NCI-H524 (cell line): Measurements from ENCODE around the gene MAP3K14.
A peak's percentile ranks its signal among the peaks of the same experiment; 100 is the strongest.

ENCODE experiments used
- DNase-seq, 2 experiments: peaks; one replicate each; lab custom pipeline; 2025; lab: John Stamatoyannopoulos, UW

The MAP3K14 gene

DNA sequence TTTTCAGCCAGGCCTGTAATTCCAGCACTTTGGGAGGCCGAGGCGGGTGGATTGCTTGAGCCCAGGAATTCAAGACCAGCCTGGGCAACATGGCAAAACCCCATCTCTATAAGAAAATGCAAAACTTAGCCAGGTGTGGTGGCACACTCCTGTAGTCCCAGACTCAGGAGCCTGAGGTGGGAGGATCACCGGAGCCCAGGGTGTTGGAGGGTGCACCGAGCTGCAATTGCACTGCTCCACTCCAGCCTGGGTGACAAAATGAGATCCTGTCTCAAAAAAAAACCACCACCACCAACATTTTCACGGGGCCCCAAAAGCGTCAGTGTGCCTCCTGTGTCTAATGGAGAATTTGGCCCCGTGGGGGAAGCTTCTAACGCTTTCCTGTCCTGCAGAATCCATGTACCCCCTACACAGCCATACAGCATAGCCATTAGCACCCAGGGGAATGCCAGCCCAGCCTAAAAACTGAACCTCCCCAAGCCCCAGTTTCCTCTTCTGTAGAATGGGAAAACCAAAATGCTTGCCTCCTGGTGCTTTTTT, 22.2 kb upstream of the MAP3K14 start:
- no peak for DNase-seq

DNA sequence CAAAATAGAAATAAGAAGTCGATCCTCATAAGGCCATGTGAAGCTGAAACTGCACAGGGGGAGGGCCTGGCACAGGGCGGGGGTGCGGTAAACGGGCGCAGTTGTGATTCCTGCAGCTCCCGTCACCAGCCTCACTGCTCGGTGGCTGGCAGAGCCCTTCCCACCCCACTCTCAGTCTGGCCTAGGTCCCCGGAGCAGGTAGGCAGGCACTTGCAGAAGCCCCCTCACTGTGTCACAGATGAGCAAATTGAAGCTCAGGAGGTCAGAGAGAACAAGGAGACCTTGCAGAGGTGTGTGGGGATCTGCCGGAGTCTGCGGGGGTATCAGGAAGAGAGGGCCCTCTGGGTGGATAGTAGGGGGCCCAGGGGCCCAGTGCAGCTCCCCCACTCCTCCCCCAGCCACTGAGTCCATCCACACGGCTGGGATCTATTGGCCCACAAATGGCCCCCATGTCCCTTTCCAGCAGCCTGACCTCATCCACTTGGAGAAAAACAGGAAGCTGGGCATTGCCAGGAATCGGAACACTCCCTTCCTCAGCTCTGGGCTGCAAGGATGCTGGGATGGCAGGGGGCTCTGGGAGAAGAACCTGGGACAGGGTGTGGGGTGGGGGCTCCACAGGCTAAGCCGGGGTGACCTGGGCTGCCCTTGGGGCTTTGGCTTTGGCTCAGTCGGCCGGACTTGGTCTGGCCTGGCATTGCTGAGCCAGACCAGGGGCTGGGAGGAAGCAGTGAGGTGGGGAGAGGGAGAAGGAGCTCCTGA, 21.4 kb upstream of the MAP3K14 start:
- no peak for DNase-seq

DNA sequence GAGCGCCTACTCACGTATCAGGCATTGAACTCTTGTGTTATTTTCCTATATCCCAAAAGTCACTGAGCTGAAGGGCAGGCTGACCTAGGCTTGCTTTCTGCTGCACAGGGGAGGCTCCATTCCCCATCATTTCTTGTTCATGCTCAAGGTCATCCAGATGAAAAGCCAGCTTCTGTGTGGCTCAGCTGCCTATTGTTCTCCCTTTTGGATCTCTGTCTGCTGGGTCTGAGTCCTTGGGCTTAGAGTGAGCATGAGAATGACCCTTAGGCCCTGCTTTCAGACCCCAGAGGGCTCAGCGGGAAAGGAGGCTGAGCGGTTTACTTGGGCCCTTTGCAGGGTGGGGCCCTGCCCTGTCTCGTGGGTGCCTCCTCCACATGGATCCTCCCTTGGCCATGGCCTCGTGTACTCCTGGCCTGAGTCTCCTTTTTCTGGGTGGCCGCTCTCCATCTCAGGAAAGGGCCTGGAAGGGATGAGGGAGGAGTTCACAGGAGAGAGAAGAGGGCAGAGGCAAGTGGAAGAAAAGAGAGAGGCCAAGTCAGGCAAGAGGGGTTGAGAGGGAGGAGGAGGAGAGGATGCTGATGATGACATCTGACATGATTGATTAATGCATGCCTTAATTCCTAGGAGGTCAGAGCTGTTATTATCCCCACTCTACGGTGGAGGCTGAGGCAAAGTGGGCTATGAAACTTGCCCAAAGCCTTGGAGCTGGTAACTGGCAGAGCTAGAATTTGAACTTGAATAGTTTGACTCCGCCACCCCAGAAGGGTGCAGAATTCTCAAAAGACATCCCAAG, 19.8 kb upstream of the MAP3K14 start:
- no peak for DNase-seq

DNA sequence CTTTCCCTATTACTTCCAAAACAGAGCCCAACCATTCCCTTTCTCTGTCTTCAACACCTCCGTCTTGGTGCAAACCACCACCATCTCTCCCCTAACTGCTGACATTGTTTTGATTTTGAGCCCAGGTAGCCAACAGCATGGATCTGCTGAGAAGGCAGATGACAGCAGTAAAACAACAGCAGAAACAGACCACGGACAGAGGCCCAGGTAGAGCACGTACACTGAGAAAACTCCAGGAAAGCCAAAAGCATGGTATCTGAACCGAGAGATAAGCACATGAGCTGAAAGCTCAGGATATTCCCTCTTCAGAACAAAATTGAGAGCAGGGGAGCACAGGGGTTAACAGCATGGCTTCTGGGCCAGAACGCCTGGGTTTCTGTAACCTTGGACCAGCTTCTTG, 18.9 kb upstream of the MAP3K14 start:
- no peak for DNase-seq

DNA sequence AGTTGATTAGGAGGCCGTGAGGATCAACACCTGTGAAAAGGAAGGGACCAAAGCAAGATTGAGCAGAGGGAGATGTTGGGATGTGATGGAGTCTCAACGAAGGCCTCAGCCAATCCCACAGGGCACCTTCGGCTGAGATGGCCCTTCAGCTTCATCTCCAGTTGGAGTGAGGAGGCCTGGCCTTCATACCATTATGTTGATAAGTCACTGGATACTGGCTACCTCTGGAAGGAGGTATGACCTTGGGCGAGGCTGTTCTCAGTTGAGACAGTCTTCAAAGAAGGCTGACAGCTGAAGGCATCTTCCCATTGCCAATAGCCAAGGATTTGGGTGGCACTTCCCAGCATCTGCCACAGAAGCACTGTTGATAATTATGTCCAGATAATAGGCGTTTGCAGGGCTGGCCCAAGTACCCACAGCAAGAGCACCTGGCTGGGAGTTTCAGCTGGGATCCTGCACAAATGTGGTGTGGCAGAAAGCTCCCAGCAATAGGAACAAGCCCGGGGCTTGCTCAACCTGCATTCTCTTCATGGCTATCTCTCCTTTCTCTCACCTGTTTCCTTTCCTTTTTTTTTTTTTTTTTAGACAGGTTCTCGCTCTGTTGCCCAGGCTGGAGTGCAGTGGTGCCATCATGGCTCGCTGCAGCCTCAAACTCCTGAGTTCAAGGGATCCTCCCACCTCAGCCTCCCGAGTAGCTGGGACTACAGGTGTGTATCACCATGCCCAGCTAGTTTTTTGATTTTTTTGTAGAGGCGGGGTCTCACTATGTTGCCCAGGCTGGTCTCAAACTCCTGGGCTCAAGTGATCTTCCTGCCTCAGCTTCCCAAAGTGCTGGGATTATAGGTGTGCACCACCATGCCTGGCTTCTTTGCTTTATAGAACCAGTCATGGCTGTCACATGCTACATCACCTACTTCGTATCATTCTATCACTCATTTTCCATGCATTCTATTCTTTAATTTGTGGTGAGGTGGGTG, 18.2 kb upstream of the MAP3K14 start:
- DNase-seq = no peak

DNA sequence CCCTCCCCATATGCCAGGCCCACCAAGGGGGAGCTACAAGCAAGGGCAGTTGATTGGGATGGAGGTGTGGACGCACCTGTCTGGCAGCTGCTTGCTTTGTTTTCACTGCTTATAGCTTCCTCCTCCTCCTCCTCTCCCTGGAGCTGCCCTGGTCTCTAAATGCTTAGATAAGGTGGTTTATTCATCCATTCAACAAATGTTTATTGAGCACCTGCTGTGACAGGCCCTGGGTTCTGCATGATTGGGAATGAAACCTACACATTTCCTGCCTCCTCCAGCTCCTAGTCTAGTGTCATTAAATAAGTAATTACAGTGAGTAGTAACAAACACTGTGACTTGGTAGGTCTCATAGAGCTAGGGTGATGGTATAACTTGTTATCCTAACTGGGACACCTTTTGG, 17.4 kb upstream of the MAP3K14 start:
- no peak for DNase-seq

DNA sequence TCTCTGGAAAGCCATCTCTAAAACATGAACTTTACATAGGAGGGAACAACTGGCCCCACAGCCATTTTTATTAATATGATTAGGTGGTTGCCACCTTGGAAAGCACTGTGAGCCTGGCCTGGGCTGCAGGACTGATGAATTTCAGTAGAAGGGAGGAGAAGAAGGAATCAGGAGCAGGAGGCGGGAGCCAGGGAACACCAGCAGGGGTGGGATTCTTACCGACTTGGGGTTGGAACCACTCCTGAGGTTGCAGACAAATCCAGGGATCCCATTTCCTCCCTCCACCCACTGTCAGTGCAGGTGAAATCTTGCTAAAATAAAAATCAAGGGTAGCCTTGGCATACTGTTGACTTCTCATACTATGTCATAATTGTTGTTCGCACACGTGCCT, 16.9 kb upstream of the MAP3K14 start:
- no peak for DNase-seq

DNA sequence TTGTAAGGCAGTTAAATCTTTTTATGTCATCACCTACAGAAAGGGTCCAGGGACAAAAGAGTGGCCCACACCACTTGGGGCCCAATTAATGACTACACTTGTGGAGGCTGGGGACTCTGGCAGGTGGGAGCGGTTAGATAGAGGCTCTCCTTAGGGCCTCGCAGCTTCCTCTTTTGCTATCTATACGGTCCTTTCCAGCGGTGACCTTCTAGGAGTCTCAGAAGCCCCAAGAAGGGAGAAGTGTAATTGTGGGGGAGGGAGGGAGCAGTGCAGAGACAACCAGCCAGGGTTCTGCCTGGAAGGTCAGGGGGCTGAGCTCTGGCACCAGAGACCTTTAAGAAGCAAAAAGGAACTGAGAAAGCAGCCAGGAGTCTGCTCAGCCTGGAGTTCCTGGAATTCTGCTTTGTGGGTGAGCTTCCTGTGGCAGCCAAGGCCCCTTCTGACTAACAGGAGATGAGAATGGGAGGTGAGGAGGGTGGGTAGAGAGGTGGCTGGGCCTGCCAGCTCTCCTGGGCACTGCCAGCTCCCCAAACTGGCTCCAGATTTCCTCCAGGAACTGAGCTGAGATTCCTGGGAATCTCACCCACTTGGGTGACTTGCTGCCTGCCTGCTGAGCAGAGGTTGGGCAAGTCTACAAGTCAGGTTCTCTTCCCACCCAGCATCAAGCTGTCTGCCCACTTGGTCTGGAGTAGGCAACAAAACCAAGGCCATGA, 16.3 kb upstream of the MAP3K14 start:
- DNase-seq = no peak

DNA sequence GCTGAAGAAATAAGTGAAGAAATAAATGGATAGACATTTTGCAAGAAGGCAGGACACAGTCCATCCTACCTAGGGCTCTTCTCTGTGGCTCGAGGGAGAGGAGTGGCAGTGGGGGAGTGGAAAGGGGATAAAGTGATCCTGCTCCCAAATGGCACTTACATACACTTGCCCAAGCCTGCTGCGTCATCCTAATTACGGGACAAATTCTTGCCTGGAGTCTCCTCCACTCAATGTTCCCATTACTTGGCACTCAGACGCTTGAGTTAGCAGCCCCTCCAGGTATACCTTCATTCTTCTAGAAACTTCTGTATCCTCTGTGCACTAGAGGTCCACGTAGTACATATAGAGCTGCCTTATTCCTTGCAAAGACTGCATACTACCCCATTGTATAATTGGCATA, 15.7 kb upstream of the MAP3K14 start:
- no peak for DNase-seq

DNA sequence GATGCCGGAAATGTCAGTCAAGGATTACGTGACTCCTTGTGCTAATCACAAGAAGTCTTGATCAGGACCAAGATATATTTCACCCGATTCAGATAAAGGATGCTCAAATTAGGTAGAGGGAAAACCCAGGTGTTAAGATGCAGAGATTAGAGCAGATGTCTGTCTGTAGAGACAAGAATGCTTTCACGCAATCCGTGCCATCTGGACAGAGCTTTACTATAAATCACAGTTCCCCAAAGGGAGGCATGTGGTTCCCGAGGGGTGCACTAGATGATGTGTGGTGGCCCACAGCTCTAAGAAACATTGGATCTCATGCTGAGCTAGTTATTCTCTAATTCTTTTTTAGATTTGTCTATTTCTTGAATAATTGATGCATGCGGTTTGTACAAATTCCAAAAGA, 9.8 kb upstream of the MAP3K14 start:
- DNase-seq = peak; percentile 88 to 97

DNA sequence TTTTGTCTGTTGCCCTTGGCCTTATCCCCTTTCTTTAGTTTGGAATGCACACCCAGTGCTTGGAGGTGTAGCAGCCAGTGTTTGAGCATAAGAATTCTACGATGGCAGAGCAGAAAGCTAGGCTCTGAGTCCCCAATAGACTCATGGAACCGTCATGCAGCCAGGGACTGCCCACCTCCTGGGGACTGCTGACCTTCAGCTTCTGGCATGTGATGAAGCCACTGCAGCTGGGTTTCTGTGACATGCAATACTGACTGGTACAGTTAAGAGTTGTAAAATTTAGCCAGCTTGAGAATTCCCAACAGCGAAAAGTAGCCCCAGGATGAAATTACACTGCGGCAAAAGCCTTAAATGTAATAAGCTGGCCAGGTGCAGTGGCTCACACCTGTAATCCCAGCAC, 9.0 kb upstream of the MAP3K14 start:
- no peak for DNase-seq

DNA sequence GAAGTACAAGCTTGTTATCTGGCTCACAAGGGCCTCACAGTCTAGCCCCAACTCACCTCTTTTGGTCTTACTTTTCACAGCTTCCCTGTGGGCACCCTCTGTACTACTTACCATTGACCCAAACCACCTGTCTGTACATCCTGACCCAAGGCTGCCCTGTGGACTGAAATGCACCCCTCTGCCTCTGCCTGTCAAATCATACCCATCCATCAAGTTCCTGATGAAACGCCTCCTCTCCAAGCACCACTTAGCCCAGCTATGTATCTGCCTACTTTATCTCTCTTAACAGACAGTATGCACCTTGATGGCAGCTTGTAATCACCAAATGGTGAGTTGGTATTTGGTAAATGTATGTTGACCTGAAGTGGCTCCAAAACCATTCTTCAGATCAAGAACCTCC, 7.5 kb upstream of the MAP3K14 start:
- no peak for DNase-seq

DNA sequence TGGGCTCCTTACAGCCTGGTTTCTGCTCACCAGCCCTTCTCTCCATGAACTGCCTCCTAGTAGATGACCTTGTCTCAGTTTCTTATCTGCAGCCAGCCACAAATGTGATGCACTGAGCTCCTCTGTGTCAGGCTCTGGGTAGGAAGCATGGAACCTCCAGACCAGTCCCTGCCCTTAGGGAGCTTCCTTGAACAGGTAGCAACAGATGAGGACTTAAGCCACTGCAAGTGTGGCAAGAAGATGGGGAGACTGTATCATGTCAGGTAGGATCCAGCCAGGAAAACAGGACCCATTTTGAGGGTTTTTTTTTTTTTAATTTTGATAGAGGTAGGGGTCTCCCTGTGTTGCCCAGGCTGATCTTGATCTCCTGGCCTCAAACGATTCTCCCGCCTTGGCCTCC, 5.3 kb upstream of the MAP3K14 start:
- DNase-seq = no peak

DNA sequence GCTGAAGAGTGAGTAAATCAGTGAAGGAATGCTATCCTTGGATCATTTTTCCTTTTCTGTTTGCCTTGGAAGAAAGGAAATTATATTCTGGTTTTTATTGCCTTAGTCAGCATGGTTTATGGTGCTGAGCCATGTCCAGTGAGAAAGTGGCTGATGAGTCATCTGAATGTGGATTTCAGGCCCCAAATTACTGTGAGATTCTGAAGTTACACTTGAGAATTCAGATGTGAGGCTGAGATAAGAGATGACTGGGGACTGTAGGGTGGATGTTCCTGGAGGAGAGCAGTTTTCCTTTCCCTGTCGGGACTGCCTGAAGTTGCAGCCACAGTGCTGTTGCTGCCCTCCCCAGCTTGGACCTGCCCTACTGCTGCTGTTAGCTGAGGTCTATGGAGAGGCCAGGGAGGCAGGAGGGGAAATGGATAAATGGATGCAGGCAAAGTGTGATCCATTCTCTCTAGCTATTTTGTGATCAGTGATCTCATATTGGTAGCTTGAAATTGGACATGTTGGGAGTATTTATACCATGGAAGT, 4.2 kb upstream of the MAP3K14 start:
- DNase-seq = no peak

DNA sequence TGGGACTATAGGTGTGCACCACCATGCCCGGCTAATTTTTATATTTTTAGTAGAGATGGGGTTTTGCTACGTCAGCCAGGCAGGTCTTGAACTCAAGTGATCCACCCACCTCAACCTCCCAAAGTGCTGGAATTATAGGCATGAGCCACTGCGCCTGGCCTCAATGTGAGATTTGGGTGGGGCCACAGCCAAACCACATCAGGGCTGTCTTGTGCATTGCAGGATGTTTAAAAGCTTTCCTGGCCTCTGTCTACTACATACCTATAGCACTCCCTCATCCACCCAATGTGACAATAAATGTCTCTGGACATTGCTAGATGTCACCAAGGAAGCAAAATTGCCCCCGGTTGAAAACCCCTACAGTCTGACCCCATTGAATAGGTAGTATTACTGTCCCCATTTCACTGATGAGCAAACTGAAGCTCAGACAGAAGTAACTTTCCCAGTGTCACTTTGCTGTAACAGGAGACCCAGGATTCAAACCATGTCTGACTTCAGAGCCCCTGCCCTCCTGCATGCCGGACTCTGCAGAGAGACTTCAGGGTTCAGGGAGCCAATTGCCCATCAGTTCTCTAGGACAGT, 3.6 kb upstream of the MAP3K14 start:
- no peak for DNase-seq

DNA sequence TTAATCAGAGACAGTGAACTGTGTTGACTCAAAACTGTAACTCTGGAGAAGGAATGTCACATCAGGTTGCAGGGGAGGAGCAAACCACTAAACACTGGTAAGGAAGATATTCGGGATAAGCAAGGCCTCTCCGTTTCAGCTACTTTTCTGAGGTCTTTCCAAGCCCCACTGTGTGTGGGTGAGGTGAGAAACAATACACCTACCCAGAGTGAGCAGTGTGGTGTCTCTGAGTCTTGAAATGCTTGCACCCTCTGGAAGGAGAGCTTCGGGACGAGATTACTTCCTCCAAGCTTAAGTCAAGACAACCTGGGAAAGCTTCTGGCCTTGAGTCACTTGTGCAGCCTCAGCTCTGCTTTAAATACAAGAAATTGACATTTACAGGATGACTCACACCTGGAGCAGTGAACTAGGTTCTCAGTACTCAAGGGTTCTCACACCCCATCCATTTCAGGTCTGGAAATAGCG, 2.5 kb upstream of the MAP3K14 start:
- DNase-seq = no peak

DNA sequence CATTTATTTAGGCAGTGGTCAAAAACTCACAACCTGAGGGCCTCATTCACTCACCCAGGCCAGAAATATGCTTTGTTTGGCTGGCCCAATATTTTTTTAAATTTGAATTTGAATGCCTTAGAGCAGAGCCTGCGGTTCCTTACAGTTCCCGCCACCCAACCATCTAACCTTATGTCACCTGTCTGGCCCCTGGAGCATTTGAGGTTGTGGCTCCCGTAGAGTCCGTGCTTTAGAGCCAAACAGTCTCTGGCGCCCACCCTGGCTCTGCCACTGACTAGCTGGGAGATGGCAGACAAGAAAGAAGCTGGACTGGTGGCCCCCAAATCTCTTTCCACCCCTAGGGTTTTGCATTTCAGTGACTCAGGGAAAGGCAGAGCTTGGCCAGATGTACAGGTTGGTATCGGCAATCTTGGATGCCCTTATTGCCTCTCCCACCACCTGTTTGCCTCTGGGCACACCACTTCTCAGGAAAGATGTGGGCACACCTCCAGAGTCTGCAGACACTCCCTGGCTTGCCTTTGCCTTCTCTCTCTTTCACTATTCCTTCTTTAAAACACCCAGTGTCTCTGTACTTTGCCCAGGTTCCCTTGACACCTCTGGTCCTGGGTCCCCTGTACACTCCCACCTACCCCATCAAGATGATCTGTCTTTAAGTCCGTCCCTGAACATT, 1.9 kb upstream of the MAP3K14 start:
- no peak for DNase-seq

DNA sequence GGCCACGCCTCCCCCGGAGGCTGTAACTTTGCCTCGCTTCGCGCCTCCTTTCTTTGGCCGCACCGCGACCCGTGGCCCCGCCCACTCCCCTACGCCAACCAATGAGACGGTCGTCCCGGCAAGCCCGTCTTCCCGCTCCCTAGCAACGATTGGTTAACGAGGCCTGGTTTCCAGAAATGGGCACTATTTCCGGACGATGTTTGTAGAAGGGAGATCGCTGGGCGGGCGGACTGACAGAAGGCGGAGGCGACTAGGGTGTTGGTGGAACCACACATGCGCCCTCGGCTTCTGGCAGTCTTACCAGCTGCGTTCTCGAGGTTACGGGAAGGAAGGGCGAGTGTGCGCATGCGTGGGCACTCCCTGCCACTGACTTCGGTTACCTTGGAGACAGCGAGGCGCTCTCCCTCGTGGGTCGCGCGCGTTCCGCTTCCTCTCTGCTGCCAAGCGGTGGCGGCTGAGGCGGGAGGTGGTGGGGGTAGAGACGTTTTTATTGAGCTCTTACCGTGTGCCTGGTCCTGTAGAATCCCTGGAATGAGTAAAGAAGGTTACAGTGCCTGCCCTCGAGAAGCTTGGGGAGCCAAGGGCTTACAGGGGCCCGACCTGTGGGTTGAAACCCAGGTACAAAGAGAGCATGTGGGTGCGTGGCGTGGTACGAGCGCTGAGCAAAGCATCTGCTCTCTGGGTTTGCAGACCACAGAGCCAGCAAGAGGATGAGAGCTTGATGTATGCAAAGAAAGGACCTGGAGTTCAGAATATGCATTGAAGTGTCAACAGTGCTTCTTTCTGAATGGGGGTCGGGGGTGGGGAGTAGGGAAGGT, 500 bp upstream of the MAP3K14 start:
- DNase-seq = peak; percentile 100
